Gastrocnemius medialis (tissue), 4 donors: ENCODE measurements around the gene NAA60. TPM values are rescaled to one million over a fixed set of nuclear protein-coding genes. Genes with fewer than 3 reads are reported as not detected.

Experiments
- ATAC-seq, 2 donors: fragments of 150-250 bp; one replicate each; pipeline ENCODE4 v1.9.1; 2016
- DNase-seq, 2 donors: peaks; one replicate each; pipeline ENCODE4 v3.0.0-alpha.2; 2019
- H3K27ac ChIP-seq, 4 donors: fragments of 200-600 bp; sonication (generic); 1 replicate in 1 of 4; 2 replicates in 3 of 4; pipeline ENCODE4 v1.5.1; 2016 to 2018; ENCODE audit warnings: mild to moderate bottlenecking in 2 of 4, moderate library complexity in 1 of 4
- H3K27me3 ChIP-seq, 3 donors: fragments of 200-600 bp; sonication (generic) in 2 of 3; 1 replicate in 1 of 3; 2 replicates in 2 of 3; pipeline versions ENCODE4 v1.5.1 to v1.6.0; 2016 to 2019; ENCODE audit warnings: mild to moderate bottlenecking in 1 of 3, moderate library complexity in 1 of 3
- H3K36me3 ChIP-seq, 2 donors: fragments of 200-600 bp; sonication (generic) in 1 of 2; one replicate each; pipeline ENCODE4 v1.5.1; 2017 to 2018
- H3K4me1 ChIP-seq, 2 donors: fragments of 200-600 bp; sonication (generic) in 1 of 2; one replicate each; pipeline ENCODE4 v1.5.1; 2016 to 2017; ENCODE audit warnings: mild to moderate bottlenecking in 2 of 2
- H3K4me3 ChIP-seq, 4 donors: fragments of 200-600 bp; sonication (generic) in 3 of 4; 1 replicate in 1 of 4; 2 replicates in 3 of 4; pipeline ENCODE4 v1.5.1; 2016 to 2019; ENCODE audit warnings: mild to moderate bottlenecking in 2 of 4
- H3K9me3 ChIP-seq, 3 donors: fragments of 200-600 bp; sonication (generic) in 2 of 3; 1 replicate in 1 of 3; 2 replicates in 2 of 3; pipeline ENCODE4 v1.5.1; 2016 to 2019
- CTCF ChIP-seq, 5 experiments: fragments of 450-650 bp in 3 of 5; fragments of 200-600 bp in 2 of 5; sonication (generic) in 2 of 5; IDR thresholded peaks in 4 of 5; conservative IDR thresholded peaks in 1 of 5; 1 replicate in 4 of 5; 2 replicates in 1 of 5; pipeline ENCODE4 v1.5.1; 2016 to 2019; ENCODE audit warnings: antibody characterized with exemption in 5 of 5, mild to moderate bottlenecking in 3 of 5, moderate library complexity in 3 of 5
- POLR2A ChIP-seq, 2 donors: fragments of 450-650 bp; IDR thresholded peaks; one replicate each; pipeline ENCODE4 v1.6.1; 2017; ENCODE audit warnings: antibody characterized with exemption in 2 of 2, mild to moderate bottlenecking in 2 of 2, moderate library complexity in 2 of 2
- in situ Hi-C, 4 donors: fragments of 200-750 bp; cut with MboI; loops; one replicate each; pipeline versions ENCODE4 v1.15.0 to v1.8.0; 2017; ENCODE audit warnings: low sequenced_read_pairs in 4 of 4
- intact Hi-C: fragments of 100-400 bp; cut with DNase I; formaldehyde crosslinking; loops from one replicate; pipeline ENCODE4 v1.15.1; 2023; ENCODE audit warnings: low total_unique reads
- total RNA-seq, 4 donors: library from RNA; depleted of rRNA; stranded (reverse); fragments of >200 nt; gene quantifications; one replicate each; pipeline versions ENCODE4 v1.1.0 to v1.2.3, GENCODE V29; 2016

NAA60 gene
- total RNA-seq, 4 donors from 2014 or later: 14.2 to 16.7 (median 15.4) TPM

GRCh38 chr16:3520413-3520812 is 76.9 kb downstream of the NAA60 start:
- no peaks in the 10 kb centered on the region for H3K9me3 ChIP-seq
- ATAC-seq (no peak), DNase-seq (no peak)
- H3K4me1 ChIP-seq: no peaks in the 10 kb centered on the region
- H3K27me3 ChIP-seq: no peaks in the 10 kb centered on the region
- in situ Hi-C loops: loop anchor here in 1 of 4 donors (25.0 kb wide), 1 partner anchor 367 kb away; the partner anchor contains the start of gene CREBBP
- TF ChIP-seq CTCF (IDR thresholded peaks at IDR 0.05 in 4 of 5, conservative IDR thresholded peaks at IDR 0.05 in 1 of 5): no peak
- TF ChIP-seq POLR2A (IDR thresholded peaks at IDR 0.05): no peak
- H3K27ac ChIP-seq: no peak overlapping the region
- H3K36me3 ChIP-seq: peaks cover 0 to 45% of the 10 kb centered on the region in 2 donors
- no peak overlapping the region for H3K4me3 ChIP-seq
- intact Hi-C loops: no loop called here

GRCh38 chr16:3520841-3521240 is 77.4 kb downstream of the NAA60 start:
- Histone ChIP-seq H3K9me3 (no peaks in the 10 kb centered on the region), H3K4me1 (no peaks in the 10 kb centered on the region), H3K27me3 (no peaks in the 10 kb centered on the region), H3K27ac (no peak overlapping the region), H3K36me3 (peaks cover 0 to 43% of the 10 kb centered on the region in 2 donors), H3K4me3 (no peak overlapping the region)
- ATAC-seq (no peak), DNase-seq (no peak)
- TF ChIP-seq CTCF (IDR thresholded peaks at IDR 0.05 in 4 of 5, conservative IDR thresholded peaks at IDR 0.05 in 1 of 5) (no peak), POLR2A (IDR thresholded peaks at IDR 0.05) (no peak)
- in situ Hi-C loops (loop anchor here in 1 of 4 donors (25.0 kb wide), 1 partner anchor 366 kb away; the partner anchor contains the start of gene CREBBP), intact Hi-C loops (no loop called here)

GRCh38 chr16:3523281-3523680 is 79.8 kb downstream of the NAA60 start:
- intact Hi-C loops: no loop called here

GRCh38 chr16:3525951-3526350 is 82.5 kb downstream of the NAA60 start:
- peak overlapping the region in 1 of 4 donors; percentile 16 for H3K27ac ChIP-seq
- H3K9me3 ChIP-seq: no peaks in the 10 kb centered on the region
- H3K4me3 ChIP-seq: no peak overlapping the region
- peaks cover 0 to 36% of the 10 kb centered on the region in 2 donors for H3K36me3 ChIP-seq
- no peak for DNase-seq
- no peaks in the 10 kb centered on the region for H3K27me3 ChIP-seq
- in situ Hi-C loops (loop anchor here in 1 of 4 donors (25.0 kb wide), 1 partner anchor 361 kb away; the partner anchor contains the start of gene CREBBP), intact Hi-C loops (loop anchor here (2.0 to 5.0 kb wide), 2 partner anchors 85 to 351 kb away; partner anchors contain the start of gene SLX4)
- H3K4me1 ChIP-seq: no peaks in the 10 kb centered on the region
- TF ChIP-seq POLR2A (IDR thresholded peaks at IDR 0.05) (no peak), CTCF (IDR thresholded peaks at IDR 0.05 in 4 of 5, conservative IDR thresholded peaks at IDR 0.05 in 1 of 5) (no peak)
- ATAC-seq: no peak

More at GRCh38 chr16:3523281-3523680, 79.8 kb downstream of the NAA60 start:
- in situ Hi-C loops: loop anchor here in 1 of 4 donors (25.0 kb wide), 1 partner anchor 364 kb away; the partner anchor contains the start of gene CREBBP
- Histone ChIP-seq H3K4me1 (no peaks in the 10 kb centered on the region), H3K9me3 (no peaks in the 10 kb centered on the region), H3K4me3 (no peak overlapping the region), H3K27ac (no peak overlapping the region), H3K36me3 (peaks cover 0 to 39% of the 10 kb centered on the region in 2 donors), H3K27me3 (no peaks in the 10 kb centered on the region)
- TF ChIP-seq CTCF (IDR thresholded peaks at IDR 0.05 in 4 of 5, conservative IDR thresholded peaks at IDR 0.05 in 1 of 5) (no peak), POLR2A (IDR thresholded peaks at IDR 0.05) (no peak)
- no peak for ATAC-seq
- DNase-seq: no peak
